DMS79 (cell line): ENCODE results near the gene ZNF536.
"Not testable (repeated sequence)": the region's sequence is repeated elsewhere in the genome, so short reads cannot be mapped to it uniquely, and the experiment has no call there.

ENCODE experiments used
- DNase-seq: peaks from one replicate; lab custom pipeline; 2025; lab: John Stamatoyannopoulos, UW

Gene ZNF536

GRCh38 chr19:30419568-30420180 lies 47.5 kb downstream of the ZNF536 start:
- DNase-seq: no peak

GRCh38 chr19:30420316-30420715 lies 48.1 kb downstream of the ZNF536 start:
- no peak for DNase-seq

- DNase-seq: no peak
Observed at GRCh38 chr19:30420881-30421280, 48.7 kb downstream of the ZNF536 start.

GRCh38 chr19:30421571-30421970 lies 49.4 kb downstream of the ZNF536 start:
- no peak for DNase-seq

GRCh38 chr19:30423481-30423880 lies 51.3 kb downstream of the ZNF536 start:
- DNase-seq: no peak

- peak; percentile 61 for DNase-seq
Observed at GRCh38 chr19:30425885-30426838, 54.0 kb downstream of the ZNF536 start.

- no peak for DNase-seq
Observed at GRCh38 chr19:30426864-30427263, 54.7 kb downstream of the ZNF536 start.

GRCh38 chr19:30428092-30428680 lies 56.0 kb downstream of the ZNF536 start:
- peak; percentile 98 for DNase-seq

GRCh38 chr19:30428844-30429243 lies 56.7 kb downstream of the ZNF536 start:
- no peak for DNase-seq

GRCh38 chr19:30430206-30430734 lies 58.1 kb downstream of the ZNF536 start:
- no peak for DNase-seq

GRCh38 chr19:30431591-30431990 lies 59.4 kb downstream of the ZNF536 start:
- DNase-seq: no peak

- DNase-seq: no peak
Observed at GRCh38 chr19:30434797-30435594, 62.8 kb downstream of the ZNF536 start.

- DNase-seq: no peak
Observed at GRCh38 chr19:30437869-30438268, 65.7 kb downstream of the ZNF536 start.

- DNase-seq: no peak
Observed at GRCh38 chr19:30439310-30439709, 67.1 kb downstream of the ZNF536 start.

- no peak for DNase-seq
Observed at GRCh38 chr19:30441011-30441410, 68.8 kb downstream of the ZNF536 start.

- DNase-seq: no peak
Observed at GRCh38 chr19:30442674-30443073, 70.5 kb downstream of the ZNF536 start.

- no peak for DNase-seq
Observed at GRCh38 chr19:30443531-30444252, 71.5 kb downstream of the ZNF536 start.

- DNase-seq: no peak
Observed at GRCh38 chr19:30444253-30444671, 72.1 kb downstream of the ZNF536 start.

- no peak for DNase-seq
Observed at GRCh38 chr19:30444686-30445232, 72.6 kb downstream of the ZNF536 start.

- no peak for DNase-seq
Observed at GRCh38 chr19:30445385-30445784, 73.2 kb downstream of the ZNF536 start.

GRCh38 chr19:30446120-30446519 lies 73.9 kb downstream of the ZNF536 start:
- not testable (repeated sequence) for DNase-seq
